Femur (tissue), 1 donor: ENCODE measurements around the gene PACSIN2.
"Not testable (repeated sequence)": the region's sequence is repeated elsewhere in the genome, so short reads cannot be mapped to it uniquely, and the experiment has no call there.

ENCODE experiments used
- DNase-seq: peaks from one replicate; pipeline ENCODE4 v3.0.0-alpha.2; 2017

The PACSIN2 gene

GRCh38 chr22:43009444-43009843 lies 5.5 kb downstream of the PACSIN2 start:
- no peak for DNase-seq

- no peak for DNase-seq
These were observed 6.0 kb downstream of the PACSIN2 start for GRCh38 chr22:43008921-43009320.

- DNase-seq = no peak
These were observed 6.4 kb downstream of the PACSIN2 start for GRCh38 chr22:43008509-43008908.

DNA sequence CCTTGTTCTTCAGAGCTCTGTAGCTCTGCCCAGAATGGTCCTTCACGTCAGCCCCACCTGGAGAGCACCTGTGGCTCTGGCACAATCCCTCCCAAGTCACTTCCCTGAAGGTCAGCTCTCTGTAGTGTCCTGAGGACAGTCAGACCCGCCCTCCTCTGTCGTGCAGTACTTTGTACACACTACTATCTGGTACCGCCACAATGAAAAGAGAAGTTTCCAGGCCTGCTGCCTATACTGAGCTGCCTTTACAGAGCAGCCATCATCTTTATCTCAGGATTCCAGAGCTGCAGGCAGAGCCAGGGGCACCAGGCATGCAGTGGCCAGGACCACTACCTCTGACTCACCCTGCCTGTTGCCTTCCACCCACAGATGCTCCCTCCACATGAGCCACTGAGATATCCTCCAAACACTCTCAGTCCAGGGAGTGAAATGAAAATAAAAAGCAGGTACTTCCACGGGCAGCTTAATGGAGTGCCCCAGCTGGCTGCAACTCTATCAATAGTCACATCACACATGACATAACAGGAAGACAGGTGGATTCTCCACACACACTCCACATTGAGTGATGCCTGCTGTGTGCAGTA lies 7.3 kb downstream of the PACSIN2 start:
- DNase-seq = no peak

DNA sequence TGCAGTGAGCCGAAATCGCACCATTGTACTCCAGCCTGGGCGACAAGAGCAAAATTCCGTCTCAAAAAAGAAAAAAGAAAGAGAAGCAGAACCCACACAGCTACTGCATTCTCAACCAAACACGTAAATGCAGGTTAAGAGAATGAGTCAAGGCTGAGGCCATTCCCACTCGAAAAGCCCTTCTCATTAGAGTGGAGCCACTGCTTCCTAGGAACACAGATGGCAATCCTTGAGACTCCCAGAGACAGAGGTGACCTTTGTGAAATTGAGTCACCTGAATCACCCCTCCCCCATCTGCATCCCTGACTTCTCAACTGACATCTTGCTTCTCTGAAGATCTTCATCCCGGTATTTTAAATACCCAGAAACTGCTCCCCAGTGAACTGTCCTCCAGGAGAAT lies 8.2 kb downstream of the PACSIN2 start:
- DNase-seq = no peak

DNA sequence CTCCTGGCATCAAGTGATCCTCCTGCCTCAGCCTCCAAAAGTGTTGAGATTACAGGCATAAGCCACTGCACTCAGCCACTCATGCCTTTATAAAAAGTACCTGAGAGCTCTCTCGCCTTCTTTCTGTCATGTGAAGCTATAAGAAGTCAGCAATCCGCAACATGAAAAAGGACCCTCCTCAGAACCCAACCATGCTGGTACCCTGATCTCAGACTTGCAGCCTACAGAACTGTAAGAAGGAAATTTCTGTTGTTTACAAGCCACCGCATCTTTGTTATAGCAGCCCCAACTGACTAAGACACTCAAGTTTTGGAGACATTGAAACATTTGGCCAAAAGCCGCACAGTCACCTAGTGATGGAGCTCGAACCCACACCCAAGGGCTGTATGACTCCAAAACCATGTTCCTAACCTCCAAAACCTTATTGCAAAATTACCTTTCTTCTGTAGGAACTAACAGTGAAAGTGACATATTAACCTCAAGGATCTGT lies 8.9 kb downstream of the PACSIN2 start:
- no peak for DNase-seq

GRCh38 chr22:43005106-43005505 lies 9.8 kb downstream of the PACSIN2 start:
- DNase-seq = no peak

GRCh38 chr22:43004362-43005035 lies 10.4 kb downstream of the PACSIN2 start:
- peak; percentile 61 for DNase-seq

- no peak for DNase-seq
These were observed 12.8 kb downstream of the PACSIN2 start for GRCh38 chr22:43002202-43002586.

GRCh38 chr22:43001271-43002201 lies 13.4 kb downstream of the PACSIN2 start:
- no peak for DNase-seq

- no peak for DNase-seq
These were observed 14.3 kb downstream of the PACSIN2 start for GRCh38 chr22:43000441-43001175.

DNA sequence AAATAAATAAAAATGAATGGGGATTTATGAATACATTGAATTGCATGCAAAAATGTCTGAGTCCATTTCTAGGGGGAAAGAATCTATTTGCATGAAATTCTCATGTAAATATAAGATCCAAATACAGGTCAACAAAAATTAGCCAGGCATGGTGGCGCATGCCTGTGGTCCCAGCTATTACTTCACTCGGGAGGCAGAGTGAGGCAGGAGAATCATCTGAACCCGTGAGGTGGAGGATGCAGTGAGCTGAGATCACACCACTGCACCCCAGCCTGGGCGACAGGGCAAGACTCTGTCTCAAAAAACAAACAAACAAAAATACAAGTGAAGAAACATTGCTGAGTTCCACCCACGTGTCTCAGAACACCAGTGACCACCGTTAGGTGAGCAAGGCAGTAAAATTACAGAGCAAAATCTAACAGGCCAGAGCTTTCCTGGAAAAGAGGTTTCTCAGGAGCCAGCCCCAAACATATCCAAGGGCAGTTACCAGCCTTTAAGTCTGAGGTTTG lies 17.3 kb downstream of the PACSIN2 start:
- DNase-seq = no peak

- DNase-seq = no peak
These were observed 18.1 kb downstream of the PACSIN2 start for GRCh38 chr22:42996646-42997365.

GRCh38 chr22:42995654-42996053 lies 19.3 kb downstream of the PACSIN2 start:
- not testable (repeated sequence) for DNase-seq

DNA sequence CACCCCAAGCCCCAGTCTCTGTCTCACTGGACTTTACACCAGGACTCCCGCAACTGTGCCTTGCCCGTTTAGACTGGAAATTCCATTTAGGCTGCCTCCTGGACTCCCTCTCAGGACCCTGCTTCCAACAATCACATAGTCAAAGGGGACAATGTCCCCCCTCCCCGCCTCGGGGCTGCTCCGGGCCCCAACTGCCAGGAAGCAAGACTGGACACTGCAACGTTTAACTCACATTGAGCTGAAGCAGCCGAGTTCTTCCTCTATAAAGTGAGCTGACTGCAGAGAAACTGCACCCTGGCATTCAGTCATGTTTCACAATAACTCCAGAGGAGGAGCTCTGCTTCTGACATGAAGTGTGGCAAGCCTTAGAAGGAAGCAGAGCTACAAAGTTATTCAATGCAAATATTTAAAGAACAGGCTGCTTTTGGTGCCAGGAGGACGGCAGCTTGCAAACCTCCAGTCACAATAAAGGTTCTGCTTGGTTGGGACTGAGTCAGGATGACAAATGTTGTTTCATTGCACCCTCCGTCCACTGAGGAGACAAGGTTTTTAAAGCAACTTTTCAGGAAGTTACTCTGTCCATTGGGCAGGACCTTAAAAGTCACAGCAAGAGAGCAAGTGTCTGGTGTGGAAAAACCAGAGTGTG lies 19.9 kb downstream of the PACSIN2 start:
- DNase-seq = peak; percentile 73

- no peak for DNase-seq
These were observed 20.6 kb downstream of the PACSIN2 start for GRCh38 chr22:42994276-42994916.

- no peak for DNase-seq
These were observed 21.2 kb downstream of the PACSIN2 start for GRCh38 chr22:42993651-42994275.

DNA sequence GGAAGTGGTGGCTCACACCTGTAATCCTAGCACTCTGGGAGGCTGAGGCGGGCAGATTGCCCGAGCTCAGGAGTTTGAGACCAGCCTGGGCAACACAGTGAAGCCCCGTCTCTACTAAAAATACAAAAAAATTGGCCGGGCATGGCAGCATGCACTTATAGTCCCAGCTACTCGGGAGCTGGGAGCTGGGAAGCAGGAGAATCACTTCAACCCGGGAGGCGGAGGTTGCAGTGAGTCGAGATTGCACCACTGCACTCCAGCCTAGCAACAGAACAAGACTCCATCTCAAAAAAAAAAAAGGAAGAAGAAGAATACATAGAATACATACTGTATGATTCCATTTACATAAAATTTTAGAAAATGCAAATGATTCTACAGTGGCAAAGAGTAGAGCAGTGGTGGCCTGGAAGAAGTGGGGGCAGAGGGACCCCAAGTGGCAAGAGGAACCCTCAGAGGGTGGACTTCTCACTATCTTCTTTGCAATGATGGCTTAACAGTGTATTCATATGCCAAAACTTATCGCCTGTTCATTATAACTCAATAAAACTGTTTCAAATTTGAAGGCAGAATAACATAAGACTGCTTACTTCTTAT lies 22.0 kb downstream of the PACSIN2 start:
- DNase-seq = no peak

DNA sequence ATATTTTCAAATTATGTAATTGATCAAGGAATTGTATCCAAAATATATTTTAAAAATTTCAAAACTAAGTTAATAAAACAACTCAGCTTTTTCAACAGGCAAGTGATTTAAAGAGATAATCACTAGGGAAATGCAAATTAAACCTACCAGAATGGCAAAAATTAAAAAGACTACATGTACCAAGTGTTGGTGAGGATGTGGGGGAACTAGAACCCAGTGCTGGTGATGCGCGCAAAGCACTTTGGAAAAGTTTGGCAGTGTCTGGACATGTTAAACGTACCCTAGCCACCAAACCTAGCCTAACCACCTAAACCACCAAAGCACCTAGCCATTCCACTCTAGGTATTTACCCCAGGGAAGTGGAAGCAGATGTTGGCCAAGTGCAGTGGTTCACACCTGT lies 22.9 kb downstream of the PACSIN2 start:
- no peak for DNase-seq
